Keratinocyte (primary cell): Measurements from ENCODE around the gene SETBP1. TPM values are rescaled to one million over a fixed set of nuclear protein-coding genes. Genes with fewer than 3 reads are reported as not detected.

Experiments
- DNase-seq: peaks from one replicate; pipeline ENCODE4 v3.0.0-alpha.2; 2011; ENCODE audit warnings: low read depth, missing footprints, low spot score
- FAIRE-seq: peaks from 2 replicates; lab custom pipeline; 2011; peaks lifted over from hg19 to GRCh38; lab: Jason Lieb, UNC
- H2AFZ ChIP-seq: 2 replicates; pipeline ENCODE4 v1.6.0; 2012; ENCODE audit warnings: low read length, control low read depth, inconsistent platforms; ENCODE audit not compliant: control insufficient read depth
- H3K27ac ChIP-seq: 2 replicates; pipeline ENCODE4 v1.5.1; 2011; ENCODE audit warnings: low read length; ENCODE audit not compliant: control insufficient read depth, insufficient read depth
- H3K27me3 ChIP-seq: 3 replicates; pipeline ENCODE4 v1.6.0; 2011; ENCODE audit warnings: low read length; ENCODE audit not compliant: control insufficient read depth, insufficient read depth; ENCODE audit errors: extremely low read depth
- H3K36me3 ChIP-seq, 2 experiments: 2 replicates in 1 of 2; 3 replicates in 1 of 2; pipeline ENCODE4 v1.5.1; 2011; ENCODE audit warnings: low read length in 2 of 2, mild to moderate bottlenecking in 1 of 2; ENCODE audit not compliant: control insufficient read depth in 2 of 2, insufficient read depth in 2 of 2; ENCODE audit errors: extremely low read depth in 1 of 2
- H3K4me1 ChIP-seq: 3 replicates; pipeline ENCODE4 v1.5.1; 2011; ENCODE audit warnings: low read length; ENCODE audit not compliant: control insufficient read depth, insufficient read depth; ENCODE audit errors: extremely low read depth
- H3K4me2 ChIP-seq: 3 replicates; pipeline ENCODE4 v1.6.0; 2011; ENCODE audit warnings: low read depth, low read length; ENCODE audit not compliant: control insufficient read depth, insufficient read depth; ENCODE audit errors: extremely low read depth
- H3K4me3 ChIP-seq, 3 experiments: fragments of 200-600 bp in 1 of 3; sonication (generic) in 1 of 3; 2 replicates in 2 of 3; 3 replicates in 1 of 3; pipeline ENCODE4 v1.5.1; 2011 to 2016; ENCODE audit warnings: low read length in 3 of 3, mild to moderate bottlenecking in 3 of 3, control low read depth in 2 of 3, inconsistent platforms in 1 of 3, low read depth in 1 of 3, mixed read lengths in 1 of 3, mixed run types in 1 of 3, moderate library complexity in 1 of 3; ENCODE audit not compliant: control insufficient read depth in 2 of 3, insufficient read depth in 2 of 3; ENCODE audit errors: extremely low read depth in 1 of 3
- H3K79me2 ChIP-seq: 2 replicates; pipeline ENCODE4 v1.6.0; 2012; ENCODE audit warnings: low read length; ENCODE audit not compliant: control insufficient read depth, insufficient read depth
- H3K9ac ChIP-seq: 3 replicates; pipeline ENCODE4 v1.6.0; 2011; ENCODE audit warnings: low read length; ENCODE audit not compliant: control insufficient read depth, insufficient read depth; ENCODE audit errors: extremely low read depth
- H3K9me1 ChIP-seq: 3 replicates; pipeline ENCODE4 v1.6.0; 2011; ENCODE audit warnings: low read length; ENCODE audit not compliant: control insufficient read depth, insufficient read depth; ENCODE audit errors: extremely low read depth
- H3K9me3 ChIP-seq: 2 replicates; pipeline ENCODE4 v1.5.1; 2012; ENCODE audit warnings: low read depth, low read length; ENCODE audit not compliant: control insufficient read depth
- H4K20me1 ChIP-seq: 3 replicates; pipeline ENCODE4 v1.6.0; 2011; ENCODE audit warnings: low read length; ENCODE audit not compliant: control insufficient read depth, insufficient read depth; ENCODE audit errors: extremely low read depth
- EZH2 ChIP-seq: IDR thresholded peaks from one replicate; pipeline ENCODE4 v1.6.1; 2012; ENCODE audit warnings: inconsistent platforms, mild to moderate bottlenecking, low read length, moderate library complexity
- dilution Hi-C: fragments of 300-500 bp; cut with MboI; formaldehyde crosslinking; loops from one replicate; pipeline ENCODE4 v1.7.0; 2020; ENCODE audit warnings: low sequenced_read_pairs; ENCODE audit not compliant: extremely low pct_ligation_motif_present
- polyA plus RNA-seq, 5 experiments: library from polyadenylated mRNA; depleted of rRNA in 3 of 5; stranded (reverse) in 3 of 5; stranded (forward) in 1 of 5; unstranded in 1 of 5; fragments of >200 nt; gene quantifications; 1 replicate in 1 of 5; 2 replicates in 3 of 5; 3 replicates in 1 of 5; pipeline versions ENCODE4 v1.2.1 to v1.2.3, GENCODE V29; 2011 to 2012; ENCODE audit warnings: missing spikeins in 2 of 5, low read depth in 1 of 5, low replicate concordance in 1 of 5
- TF ChIP-seq, protein P1 (sequence below), 3 experiments: IDR thresholded peaks in 1 of 3; conservative IDR thresholded peaks in 1 of 3; optimal IDR thresholded peaks in 1 of 3; 2 replicates in 2 of 3; 3 replicates in 1 of 3; pipeline versions ENCODE3 to v1.5.1; 2011; ENCODE audit warnings: low read length in 3 of 3, mild to moderate bottlenecking in 3 of 3, moderate library complexity in 2 of 3, control low read depth in 1 of 3, inconsistent platforms in 1 of 3; ENCODE audit not compliant: insufficient read depth in 2 of 3; ENCODE audit errors: extremely low read depth in 1 of 3

Gene SETBP1
- polyA plus RNA-seq, 1 donor (not counting 4 experiments of a cell fraction or from before 2014, with no cell fraction given), result 3.3 TPM

GRCh38 chr18:44842588-44843412, 162.1 kb downstream of the SETBP1 start:
- H4K20me1 ChIP-seq, result no peaks in the 10 kb centered on the region
- no peak overlapping the region for H2AFZ ChIP-seq
- no peak overlapping the region for H3K27ac ChIP-seq
- DNase-seq (no peak), FAIRE-seq (no peak)
- no peaks in the 10 kb centered on the region for H3K27me3 ChIP-seq
- H3K79me2 ChIP-seq, result no peaks in the 10 kb centered on the region
- no peak overlapping the region for H3K4me3 ChIP-seq
- TF ChIP-seq, protein P1, sequence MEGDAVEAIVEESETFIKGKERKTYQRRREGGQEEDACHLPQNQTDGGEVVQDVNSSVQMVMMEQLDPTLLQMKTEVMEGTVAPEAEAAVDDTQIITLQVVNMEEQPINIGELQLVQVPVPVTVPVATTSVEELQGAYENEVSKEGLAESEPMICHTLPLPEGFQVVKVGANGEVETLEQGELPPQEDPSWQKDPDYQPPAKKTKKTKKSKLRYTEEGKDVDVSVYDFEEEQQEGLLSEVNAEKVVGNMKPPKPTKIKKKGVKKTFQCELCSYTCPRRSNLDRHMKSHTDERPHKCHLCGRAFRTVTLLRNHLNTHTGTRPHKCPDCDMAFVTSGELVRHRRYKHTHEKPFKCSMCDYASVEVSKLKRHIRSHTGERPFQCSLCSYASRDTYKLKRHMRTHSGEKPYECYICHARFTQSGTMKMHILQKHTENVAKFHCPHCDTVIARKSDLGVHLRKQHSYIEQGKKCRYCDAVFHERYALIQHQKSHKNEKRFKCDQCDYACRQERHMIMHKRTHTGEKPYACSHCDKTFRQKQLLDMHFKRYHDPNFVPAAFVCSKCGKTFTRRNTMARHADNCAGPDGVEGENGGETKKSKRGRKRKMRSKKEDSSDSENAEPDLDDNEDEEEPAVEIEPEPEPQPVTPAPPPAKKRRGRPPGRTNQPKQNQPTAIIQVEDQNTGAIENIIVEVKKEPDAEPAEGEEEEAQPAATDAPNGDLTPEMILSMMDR (optimal IDR thresholded peaks at IDR 0.05 in 1 of 3, IDR thresholded peaks at IDR 0.05 in 1 of 3, conservative IDR thresholded peaks at IDR 0.05 in 1 of 3; ENCODE audit: extremely low read depth in 1 of 3, insufficient read depth in 2 of 3, low read length in 3 of 3), result no peak
- TF ChIP-seq EZH2, result no peak
- no peaks in the 10 kb centered on the region for H3K36me3 ChIP-seq
- dilution Hi-C loops, result no loop called here
- H3K4me1 ChIP-seq, result peaks cover 47% of the 10 kb centered on the region
- H3K9me1 ChIP-seq, result no peaks in the 10 kb centered on the region
- H3K4me2 ChIP-seq, result no peak overlapping the region
- H3K9me3 ChIP-seq, result no peaks in the 10 kb centered on the region
- no peak overlapping the region for H3K9ac ChIP-seq

- Histone ChIP-seq H3K4me1 (peaks cover 36% of the 10 kb centered on the region), H3K9ac (no peak overlapping the region), H3K27ac (no peak overlapping the region), H3K4me3 (no peak overlapping the region), H3K4me2 (no peak overlapping the region), H2AFZ (no peak overlapping the region), H3K9me3 (no peaks in the 10 kb centered on the region), H4K20me1 (no peaks in the 10 kb centered on the region), H3K9me1 (no peaks in the 10 kb centered on the region), H3K36me3 (peaks cover 0 to 2% of the 10 kb centered on the region in 2 experiments), H3K27me3 (no peaks in the 10 kb centered on the region), H3K79me2 (no peaks in the 10 kb centered on the region)
- dilution Hi-C loops, result no loop called here
- peak; percentile 85 for FAIRE-seq
- DNase-seq, result peak; percentile 83
- TF ChIP-seq EZH2, result no peak
- TF ChIP-seq, protein P1 (optimal IDR thresholded peaks at IDR 0.05 in 1 of 3, IDR thresholded peaks at IDR 0.05 in 1 of 3, conservative IDR thresholded peaks at IDR 0.05 in 1 of 3; ENCODE audit: extremely low read depth in 1 of 3, insufficient read depth in 2 of 3, low read length in 3 of 3), result no peak
Observed at GRCh38 chr18:44844486-44844885, 163.8 kb downstream of the SETBP1 start.
